Sigmoid colon (tissue), 7 donors: ENCODE results near the gene STRA6. TPM values are rescaled to one million over a fixed set of nuclear protein-coding genes. Genes with fewer than 3 reads are reported as not detected.

Source experiments
- DNase-seq: peaks from one replicate; pipeline ENCODE4 v3.0.0-alpha.2; 2019
- H3K27ac ChIP-seq, 4 donors: fragments of 200-600 bp; sonication (generic); one replicate each; pipeline ENCODE4 v1.5.1; 2016 to 2019; ENCODE audit warnings: mild to moderate bottlenecking in 1 of 4
- H3K27me3 ChIP-seq, 3 donors: fragments of 200-600 bp; sonication (generic); one replicate each; pipeline ENCODE4 v1.5.1; 2019; ENCODE audit warnings: mild to moderate bottlenecking in 1 of 3
- H3K36me3 ChIP-seq, 4 donors: fragments of 200-600 bp; sonication (generic); one replicate each; pipeline ENCODE4 v1.5.1; 2016 to 2019
- H3K4me1 ChIP-seq, 4 donors: fragments of 200-600 bp; sonication (generic); one replicate each; pipeline ENCODE4 v1.5.1; 2017 to 2019
- H3K4me3 ChIP-seq, 4 donors: fragments of 200-600 bp; sonication (generic); one replicate each; pipeline ENCODE4 v1.5.1; 2017 to 2019; ENCODE audit warnings: mild to moderate bottlenecking in 2 of 4, moderate library complexity in 1 of 4
- H3K9me3 ChIP-seq, 4 donors: fragments of 200-600 bp in 3 of 4; sonication (generic) in 3 of 4; one replicate each; pipeline versions ENCODE4 v1.5.1 to v1.6.1; 2013 to 2019
- EP300 ChIP-seq, 4 donors: sonication (generic); formaldehyde crosslinking; IDR thresholded peaks; one replicate each; pipeline ENCODE4 v1.6.1; 2017; ENCODE audit warnings: antibody characterized with exemption in 4 of 4
- POLR2A ChIP-seq, 2 donors: fragments of 450-650 bp; IDR thresholded peaks; one replicate each; pipeline ENCODE4 v1.6.1; 2016; ENCODE audit warnings: antibody characterized with exemption in 2 of 2, mild to moderate bottlenecking in 2 of 2, moderate library complexity in 2 of 2
- POLR2AphosphoS5 ChIP-seq, 4 donors: sonication (generic); formaldehyde crosslinking; IDR thresholded peaks; one replicate each; pipeline ENCODE4 v1.6.1; 2017; ENCODE audit warnings: antibody characterized with exemption in 4 of 4
- WGBS, 2 donors: extraction: QIAGEN DNeasy Blood & Tissue Kit; methylation state at CpG; one replicate each; pipeline ENCODE4 v1.1.7; 2013; 5-methylcytosine and 5-hydroxymethylcytosine counted together
- intact Hi-C: fragments of 100-400 bp; cut with DNase I; formaldehyde crosslinking; loops from one replicate; pipeline ENCODE4 v1.15.1; 2023
- polyA plus RNA-seq, 3 donors: library from polyadenylated mRNA; stranded (reverse); fragments of 200-250 nt; gene quantifications; one replicate each; pipeline ENCODE4 v1.2.3, GENCODE V29; 2013
- total RNA-seq, 4 donors: library from RNA; depleted of rRNA; stranded (reverse); fragments of >200 nt; gene quantifications; one replicate each; pipeline ENCODE4 v1.1.0, GENCODE V29; 2016
- TF ChIP-seq, protein P1 (sequence below), 4 experiments: fragments of 450-650 bp in 3 of 4; fragments of 200-600 bp in 1 of 4; IDR thresholded peaks; one replicate each; pipeline ENCODE4 v1.5.1; 2016 to 2019; ENCODE audit warnings: antibody characterized with exemption in 4 of 4, mild to moderate bottlenecking in 3 of 4, moderate library complexity in 2 of 4
- donor health status: healthy with polysubstance abuse.
- donor health status: Bipolar disorder and iron deficiency.
- donor health status: healthy.

The STRA6 gene
- total RNA-seq (under 1 TPM in 1 of 4 donors, not detected in 3; 0.71 TPM), polyA plus RNA-seq (under 1 TPM in 1 of 3 donors, not detected in 2; 0.50 TPM)

DNA sequence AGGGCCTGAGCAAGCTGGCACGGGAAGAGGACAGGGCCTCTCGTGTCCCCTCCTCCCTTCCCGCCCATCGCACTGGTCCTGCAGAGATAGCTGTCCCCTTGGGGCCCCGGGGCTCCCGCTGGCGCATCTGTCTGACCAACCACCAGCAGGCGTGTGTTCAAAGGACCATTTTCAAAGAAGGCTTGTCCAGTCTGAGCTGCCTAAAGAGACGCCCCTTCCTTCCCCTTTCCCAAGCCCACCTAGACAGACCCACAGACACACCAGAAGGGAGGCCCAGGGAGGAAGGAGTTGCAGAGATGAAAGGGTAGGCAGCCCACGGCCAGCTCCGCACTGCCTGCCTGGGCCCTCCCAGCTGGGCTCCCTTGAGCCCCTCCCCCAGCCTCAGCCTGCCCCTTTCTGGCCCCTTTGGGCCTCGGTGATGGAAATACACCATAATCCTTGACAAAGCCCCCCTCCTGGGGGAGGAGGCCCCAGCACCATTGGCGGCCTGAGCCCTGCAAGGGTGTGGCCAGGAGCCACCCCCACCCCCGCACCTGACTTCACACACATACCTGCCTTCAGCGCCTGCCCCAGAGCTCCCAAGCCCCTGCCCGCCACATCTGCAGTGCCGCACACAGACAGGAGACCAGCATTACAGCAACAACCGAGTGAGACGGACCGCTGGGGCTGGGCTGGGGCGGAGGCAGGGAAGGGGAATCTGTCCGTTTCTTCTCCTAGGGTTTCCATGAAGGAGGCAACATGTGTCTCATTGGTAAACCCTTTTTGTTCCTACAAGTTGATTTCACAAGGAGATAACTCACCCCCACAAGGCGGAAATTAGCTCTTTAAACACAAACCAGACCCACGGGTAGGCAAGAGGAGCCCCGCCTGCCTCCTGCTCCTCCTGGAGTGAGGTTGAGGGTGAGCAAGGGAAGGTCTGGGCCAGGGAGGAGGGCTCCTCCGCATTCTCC is at the start of gene STRA6:
Gene STRA6 (minus strand): TSS at position 336 of the 950 bp plus-strand sequence. CDS start 520 bp downstream, outside the sequence.
- Histone ChIP-seq H3K4me1 (peaks cover 0 to 11% (median 2%) of the 10 kb centered on the region in 4 donors), H3K27me3 (peaks cover 0 to 6% (median 0%) of the 10 kb centered on the region in 3 donors), H3K36me3 (no peaks in the 10 kb centered on the region), H3K4me3 (no peak within 1 kb of the TSS), H3K9me3 (no peaks in the 10 kb centered on the region), H3K27ac (no peak within 1 kb of the TSS)
- intact Hi-C loops, result no loop called here
- 54 to 67% methylated on average over 26 of the region's 26 CpGs for WGBS, 2 donors
- TF ChIP-seq EP300 (IDR thresholded peaks at IDR 0.05) (no peak), POLR2AphosphoS5 (IDR thresholded peaks at IDR 0.05) (no peak), POLR2A (IDR thresholded peaks at IDR 0.05) (no peak)
- TF ChIP-seq, protein P1, sequence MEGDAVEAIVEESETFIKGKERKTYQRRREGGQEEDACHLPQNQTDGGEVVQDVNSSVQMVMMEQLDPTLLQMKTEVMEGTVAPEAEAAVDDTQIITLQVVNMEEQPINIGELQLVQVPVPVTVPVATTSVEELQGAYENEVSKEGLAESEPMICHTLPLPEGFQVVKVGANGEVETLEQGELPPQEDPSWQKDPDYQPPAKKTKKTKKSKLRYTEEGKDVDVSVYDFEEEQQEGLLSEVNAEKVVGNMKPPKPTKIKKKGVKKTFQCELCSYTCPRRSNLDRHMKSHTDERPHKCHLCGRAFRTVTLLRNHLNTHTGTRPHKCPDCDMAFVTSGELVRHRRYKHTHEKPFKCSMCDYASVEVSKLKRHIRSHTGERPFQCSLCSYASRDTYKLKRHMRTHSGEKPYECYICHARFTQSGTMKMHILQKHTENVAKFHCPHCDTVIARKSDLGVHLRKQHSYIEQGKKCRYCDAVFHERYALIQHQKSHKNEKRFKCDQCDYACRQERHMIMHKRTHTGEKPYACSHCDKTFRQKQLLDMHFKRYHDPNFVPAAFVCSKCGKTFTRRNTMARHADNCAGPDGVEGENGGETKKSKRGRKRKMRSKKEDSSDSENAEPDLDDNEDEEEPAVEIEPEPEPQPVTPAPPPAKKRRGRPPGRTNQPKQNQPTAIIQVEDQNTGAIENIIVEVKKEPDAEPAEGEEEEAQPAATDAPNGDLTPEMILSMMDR (IDR thresholded peaks at IDR 0.05), result no peak
- DNase-seq, result no peak

DNA sequence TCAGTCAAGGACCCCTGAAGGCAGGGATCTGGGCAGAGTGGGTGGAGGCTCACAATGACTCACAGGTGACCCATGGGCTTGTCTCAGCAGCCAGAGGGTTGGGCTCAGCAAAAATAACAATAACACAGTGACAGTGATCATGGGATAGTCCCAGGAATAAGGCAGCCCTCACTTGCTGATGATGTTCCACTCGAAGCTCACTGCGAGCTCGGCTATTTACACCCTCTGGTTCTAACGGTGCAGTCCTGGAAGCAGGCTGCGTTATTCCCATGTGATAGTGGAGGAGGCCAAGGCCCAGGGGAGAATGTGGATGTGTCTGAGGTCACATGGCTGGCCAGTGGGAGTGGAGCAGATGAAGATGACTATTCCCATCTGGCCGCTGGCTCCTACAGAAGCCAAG is 49.7 kb upstream of the STRA6 start:
- Histone ChIP-seq H3K4me3 (no peak overlapping the region), H3K27ac (no peak overlapping the region), H3K9me3 (no peaks in the 10 kb centered on the region), H3K36me3 (no peaks in the 10 kb centered on the region), H3K4me1 (no peaks in the 10 kb centered on the region), H3K27me3 (peaks cover 0 to 5% (median 0%) of the 10 kb centered on the region in 3 donors)
- no peak for TF ChIP-seq POLR2A (IDR thresholded peaks at IDR 0.05)
- no peak for TF ChIP-seq EP300 (IDR thresholded peaks at IDR 0.05)
- no peak for TF ChIP-seq POLR2AphosphoS5 (IDR thresholded peaks at IDR 0.05)
- TF ChIP-seq, protein P1 (IDR thresholded peaks at IDR 0.05), result no peak
- 74 to 80% methylated on average over 6 of the region's 6 CpGs for WGBS, 2 donors
- DNase-seq, result no peak
- intact Hi-C loops, result no loop called here

DNA sequence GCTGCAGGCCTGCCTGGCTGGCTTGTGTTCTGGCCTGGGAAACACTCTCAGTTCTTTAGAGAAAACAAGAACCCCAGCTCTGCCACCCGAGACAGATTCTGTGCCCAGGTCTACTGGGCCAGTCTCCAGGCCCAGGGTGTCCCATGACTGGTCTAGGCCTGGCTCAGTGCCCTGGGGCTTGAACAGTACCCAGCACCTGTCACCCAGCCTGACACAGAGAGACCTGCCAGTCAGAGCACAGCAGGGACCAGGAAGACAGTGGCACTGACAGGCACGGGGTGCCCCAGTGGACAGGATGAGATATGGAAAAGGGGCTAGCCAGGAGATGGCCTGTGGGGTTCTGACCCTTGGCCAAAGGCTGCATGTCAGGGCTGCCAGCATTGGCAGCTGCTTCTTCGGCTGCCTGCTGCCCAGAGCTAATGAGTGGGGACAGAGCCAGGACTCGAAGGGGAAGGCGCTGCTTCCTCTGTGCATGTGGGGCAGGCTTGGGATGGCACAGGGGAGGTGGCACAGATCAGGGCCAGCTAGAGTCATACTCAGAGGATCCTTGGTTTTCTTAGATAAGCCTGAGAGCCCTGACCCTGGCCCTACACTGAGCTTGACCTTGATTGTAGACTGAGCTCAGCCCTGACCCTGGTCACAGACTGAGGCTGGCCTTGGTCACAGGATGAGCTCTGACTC is 48.7 kb upstream of the STRA6 start:
- Histone ChIP-seq H3K27ac (no peak overlapping the region), H3K4me1 (no peaks in the 10 kb centered on the region), H3K27me3 (peaks cover 0 to 11% (median 2%) of the 10 kb centered on the region in 3 donors), H3K4me3 (no peak overlapping the region), H3K9me3 (no peaks in the 10 kb centered on the region), H3K36me3 (no peaks in the 10 kb centered on the region)
- TF ChIP-seq POLR2A (IDR thresholded peaks at IDR 0.05), result no peak
- no peak for TF ChIP-seq POLR2AphosphoS5 (IDR thresholded peaks at IDR 0.05)
- no peak for TF ChIP-seq EP300 (IDR thresholded peaks at IDR 0.05)
- TF ChIP-seq, protein P1 (IDR thresholded peaks at IDR 0.05), result no peak
- intact Hi-C loops, result no loop called here
- WGBS, 2 donors, result 62 to 78% methylated on average over 5 of the region's 5 CpGs
- no peak for DNase-seq

DNA sequence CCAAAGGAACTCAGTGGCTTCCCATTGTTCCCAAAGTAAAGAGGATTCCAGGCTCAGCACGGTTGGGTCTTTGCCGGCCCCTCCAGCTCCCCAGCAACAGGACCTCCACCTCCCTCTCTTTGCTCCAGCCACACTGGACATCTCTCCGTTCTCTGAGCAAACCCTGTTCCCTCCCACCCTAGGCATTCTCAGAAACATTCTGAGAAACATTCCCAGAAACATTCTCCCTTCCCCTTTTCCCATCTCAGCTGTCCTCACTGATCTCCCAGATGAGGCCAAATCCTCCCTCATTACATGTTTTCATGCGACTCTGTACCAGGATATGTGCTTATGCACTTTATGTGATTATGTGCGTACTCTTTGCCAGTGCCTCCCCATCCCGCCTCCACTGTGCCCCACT is 47.7 kb upstream of the STRA6 start:
- Histone ChIP-seq H3K4me3 (no peak overlapping the region), H3K27ac (no peak overlapping the region), H3K36me3 (no peaks in the 10 kb centered on the region), H3K4me1 (peaks cover 0 to 8% (median 7%) of the 10 kb centered on the region in 4 donors), H3K27me3 (peaks cover 0 to 17% (median 11%) of the 10 kb centered on the region in 3 donors), H3K9me3 (no peaks in the 10 kb centered on the region)
- no peak for DNase-seq
- intact Hi-C loops, result no loop called here
- 87 to 95% methylated on average over 6 of the region's 6 CpGs for WGBS, 2 donors
- TF ChIP-seq EP300 (IDR thresholded peaks at IDR 0.05) (no peak), POLR2A (IDR thresholded peaks at IDR 0.05) (no peak), POLR2AphosphoS5 (IDR thresholded peaks at IDR 0.05) (no peak)
- TF ChIP-seq, protein P1 (IDR thresholded peaks at IDR 0.05), result no peak
